Kidney glomerular epithelial cell (primary cell): ENCODE results near the gene TGM1.

ENCODE experiments used
- DNase-seq: peaks from one replicate; lab custom pipeline; 2025; lab: John Stamatoyannopoulos, UW

TGM1 gene

DNA sequence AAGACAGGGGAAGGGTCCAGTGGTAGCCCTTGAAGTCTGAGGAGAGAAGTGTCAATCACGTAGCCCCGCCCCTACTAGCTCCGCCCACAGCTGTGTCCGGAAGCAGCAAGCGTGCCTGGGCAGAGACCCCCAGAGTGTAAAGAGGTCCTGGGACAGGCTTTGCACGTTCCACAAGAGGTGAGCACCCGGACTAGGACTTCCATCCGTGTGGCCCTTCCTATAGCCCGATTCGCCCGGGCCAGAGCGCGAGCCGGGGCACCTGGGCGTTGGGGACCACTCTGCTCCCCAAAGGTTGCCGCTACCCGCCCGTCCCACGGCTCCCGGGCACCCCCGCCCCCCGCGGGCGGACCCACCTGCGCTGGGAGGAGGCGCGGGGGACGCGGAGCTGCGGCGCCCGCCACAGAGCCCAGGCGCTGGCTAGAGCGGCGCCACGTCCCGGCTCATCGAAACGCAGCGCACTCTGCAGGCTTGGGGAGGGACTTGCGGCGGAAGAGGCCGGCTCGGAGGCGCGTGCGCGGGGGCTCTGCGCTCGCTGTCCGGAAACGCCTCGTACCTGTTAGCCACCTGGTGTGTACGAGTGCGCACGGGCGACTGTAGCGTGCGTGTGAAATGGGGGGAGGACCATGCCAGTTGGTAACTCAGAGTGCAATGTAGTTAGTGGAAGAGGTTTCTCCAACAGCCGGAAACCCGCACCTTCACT is 8.3 kb upstream of the TGM1 start, which contains the start of gene RABGGTA:
RABGGTA (minus strand) TSS at position 464 of the 700 bp plus-strand sequence. CDS start 482 bp downstream, outside the sequence.
- DNase-seq = peak; percentile 80

DNA sequence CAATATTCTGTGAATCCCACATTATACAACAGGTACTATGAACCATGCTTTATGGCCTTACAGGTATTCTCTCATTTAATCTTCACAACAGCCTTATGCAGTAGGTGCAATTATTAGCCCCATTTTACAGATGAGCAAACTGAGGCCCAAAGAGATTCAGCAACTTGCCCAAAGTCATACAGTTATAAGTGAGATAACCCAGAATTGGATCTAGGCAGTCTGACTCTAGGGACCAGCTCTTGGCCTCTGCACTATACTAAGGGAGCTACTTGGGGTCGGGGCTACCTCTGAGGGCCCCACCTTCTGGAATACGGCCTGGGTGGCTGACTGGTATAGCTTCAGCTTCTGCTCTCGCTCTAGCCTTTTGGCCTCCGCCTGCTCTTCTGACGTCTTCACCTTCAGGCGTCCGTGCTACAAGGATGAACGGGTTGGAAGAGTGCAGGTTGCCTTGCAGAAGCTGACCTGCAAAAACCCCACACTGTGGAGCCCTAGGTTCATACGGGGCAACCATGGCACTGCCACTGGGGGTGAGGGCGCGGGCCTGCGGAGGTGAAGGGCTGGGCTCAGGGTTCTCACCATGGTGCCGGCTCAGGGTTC is 7.7 kb upstream of the TGM1 start:
- DNase-seq = no peak

DNA sequence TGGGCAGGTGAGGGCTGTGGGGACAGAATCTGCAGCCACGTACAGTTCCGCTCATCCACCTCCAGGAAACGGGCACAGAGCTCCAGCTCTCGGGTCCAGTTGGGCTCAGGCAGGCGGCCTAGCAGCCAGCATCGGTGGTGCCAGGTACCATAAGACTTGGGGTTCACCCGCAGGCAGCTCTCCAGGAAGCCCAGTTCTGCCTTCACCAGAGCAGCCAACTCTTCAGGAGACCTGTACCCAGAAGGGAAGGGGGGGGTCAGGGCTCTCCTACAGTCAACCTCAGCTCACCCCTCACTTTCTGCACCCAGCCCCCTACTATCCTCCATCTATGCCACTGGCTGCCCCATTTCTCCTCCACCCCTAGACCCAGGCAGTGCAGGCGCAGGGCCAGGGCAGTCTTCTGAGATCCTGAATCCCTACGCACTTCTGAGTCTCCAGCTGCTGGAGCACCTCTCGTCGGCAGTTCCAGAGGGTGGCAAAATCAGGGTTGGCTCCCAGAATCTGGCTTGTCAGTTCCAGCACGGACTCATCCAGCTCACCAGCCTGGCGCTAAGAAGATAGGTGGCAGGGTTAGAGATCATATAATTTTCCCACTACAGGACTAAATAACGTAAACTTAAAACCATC is 7.0 kb upstream of the TGM1 start:
- DNase-seq = no peak

DNA sequence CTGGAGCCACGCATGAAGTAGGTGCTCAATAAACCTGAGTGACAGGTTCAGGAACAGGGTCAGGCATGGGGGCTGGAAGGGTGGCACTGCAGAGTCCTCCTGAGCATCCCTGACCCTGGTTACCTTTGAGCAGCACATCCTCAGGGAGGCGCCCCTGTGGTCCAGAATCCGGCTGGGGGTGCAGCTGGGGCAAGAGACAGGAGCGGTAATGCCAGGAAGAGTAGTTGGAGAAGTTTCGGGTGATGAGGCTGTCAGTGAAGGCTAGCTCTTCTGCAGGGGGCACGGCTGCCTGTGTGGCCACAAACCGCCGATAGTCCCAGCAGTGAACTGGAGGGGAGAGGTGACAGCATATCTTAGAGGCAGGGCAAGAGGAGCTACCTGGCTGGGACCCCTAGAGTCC is 6.4 kb upstream of the TGM1 start:
- no peak for DNase-seq

DNA sequence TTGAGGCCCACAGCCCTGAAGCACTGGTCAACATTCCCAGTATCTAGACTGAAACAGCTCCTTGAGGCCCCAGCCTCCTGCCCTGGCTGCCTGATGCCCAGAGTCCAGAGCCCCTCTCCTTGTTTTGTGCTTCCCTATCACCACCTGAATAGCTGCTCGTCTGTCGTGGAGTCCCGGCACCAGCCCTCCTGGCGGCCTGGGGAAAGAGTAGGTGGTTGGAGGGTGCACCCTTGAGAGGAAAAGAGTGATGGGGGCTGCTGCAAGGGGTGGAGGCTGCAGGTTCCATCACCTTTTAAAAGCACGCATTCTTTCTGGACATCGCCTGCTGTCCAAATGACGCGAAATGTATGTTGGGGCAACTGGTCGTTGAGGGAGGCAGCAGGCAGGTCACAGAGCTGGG is 5.2 kb upstream of the TGM1 start:
- no peak for DNase-seq

DNA sequence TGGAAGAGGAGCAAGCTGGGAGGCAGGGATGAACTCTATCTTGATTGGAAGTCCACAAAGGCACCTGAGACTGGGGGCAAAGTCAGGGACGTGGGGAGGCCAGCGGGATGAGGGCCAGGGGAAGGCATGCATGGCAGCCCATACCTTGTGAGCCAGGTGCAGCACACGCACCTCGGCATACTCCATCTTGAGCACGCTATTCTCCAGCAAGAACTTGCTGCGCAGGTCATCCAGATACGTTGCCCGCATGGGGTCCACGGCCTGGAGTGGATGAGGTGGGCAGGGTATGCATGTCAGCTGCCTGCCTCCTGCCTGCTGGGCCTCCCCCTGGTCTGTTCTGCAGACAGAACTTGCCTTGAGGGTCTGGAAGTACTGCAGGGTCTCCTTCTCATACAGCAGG is 4.5 kb upstream of the TGM1 start:
- DNase-seq = no peak

DNA sequence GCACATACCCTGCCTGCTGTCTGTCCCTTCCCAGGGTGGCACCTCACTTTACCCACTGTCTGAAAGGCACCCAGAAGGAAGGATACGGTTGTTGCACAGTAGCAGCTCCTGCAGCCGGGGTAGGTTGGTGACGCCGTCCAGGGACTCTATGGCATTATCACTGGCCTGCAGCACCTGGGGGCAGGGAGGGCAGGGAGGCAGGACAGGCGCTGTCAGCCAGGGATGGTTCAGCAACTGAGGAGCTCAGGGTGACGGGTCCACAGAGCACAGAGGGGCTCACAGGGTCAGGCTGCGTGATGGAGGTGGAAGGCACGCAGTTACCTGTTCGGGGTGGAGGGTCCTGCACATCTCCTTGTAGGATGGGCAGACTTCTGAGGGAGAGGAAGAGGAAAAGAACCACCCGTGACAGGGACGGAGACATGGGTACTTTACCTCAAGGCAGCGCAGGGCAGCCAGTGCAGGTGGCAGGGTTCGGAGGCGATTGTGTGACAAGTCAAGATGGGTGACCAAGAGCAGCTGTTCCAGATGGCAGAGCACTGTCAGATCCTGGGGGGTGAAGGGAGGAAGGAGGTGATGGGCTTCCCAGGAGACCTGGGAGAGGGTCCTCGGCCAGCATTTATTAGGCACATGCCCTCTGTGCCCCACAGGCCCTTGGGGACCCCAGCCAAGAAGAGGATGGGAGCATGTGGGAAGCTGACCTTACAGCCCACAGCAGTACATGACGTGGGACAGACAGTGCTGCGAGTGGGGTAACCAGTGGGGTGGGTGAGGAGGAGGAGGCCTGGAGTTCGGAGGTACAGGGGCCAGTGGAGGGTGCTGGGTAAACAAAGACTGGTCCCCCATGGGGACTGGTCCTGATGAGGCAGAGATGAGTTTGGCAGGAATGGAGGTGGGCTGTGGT is 3.6 kb upstream of the TGM1 start:
- no peak for DNase-seq

DNA sequence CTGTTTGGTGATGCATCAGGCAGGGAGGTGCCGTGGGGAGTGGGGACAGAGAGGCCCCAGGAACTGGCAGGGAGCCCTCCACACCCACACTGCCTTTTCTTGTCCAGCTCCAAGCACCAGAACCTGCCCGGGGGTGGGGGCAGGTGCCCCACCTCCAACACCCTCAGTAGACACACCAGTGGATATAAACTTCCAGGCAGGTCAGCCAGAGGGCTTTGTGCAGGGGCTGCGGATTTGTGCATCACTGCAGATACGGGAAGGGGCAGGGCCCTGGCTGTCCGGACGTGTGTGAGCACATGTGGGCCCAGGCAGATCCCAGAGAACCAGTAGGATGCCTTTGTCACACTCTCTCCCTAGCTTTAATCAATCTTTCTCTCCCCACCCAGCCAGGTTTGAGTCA is 1.3 kb upstream of the TGM1 start:
- DNase-seq = no peak

DNA sequence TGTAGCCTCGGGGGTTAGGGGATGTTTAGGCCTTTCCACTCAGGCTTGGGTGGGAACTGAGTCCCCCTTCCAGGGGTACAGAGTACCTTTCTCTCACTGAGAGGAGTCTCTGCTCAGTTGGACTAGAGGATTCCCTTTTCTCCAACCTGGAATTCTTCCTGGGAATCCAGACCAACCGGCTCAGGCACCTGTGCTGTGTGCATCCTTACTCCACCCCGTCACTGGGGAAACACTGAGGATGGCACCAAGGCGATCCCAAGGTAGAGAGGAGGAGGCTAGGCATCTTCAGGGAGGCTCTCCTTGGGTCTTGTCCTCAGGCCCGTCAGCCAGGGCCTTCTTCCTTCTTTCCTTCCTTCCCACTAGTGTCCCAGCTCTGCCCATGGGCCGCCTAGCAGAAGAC is 871 bp upstream of the TGM1 start:
- no peak for DNase-seq

DNA sequence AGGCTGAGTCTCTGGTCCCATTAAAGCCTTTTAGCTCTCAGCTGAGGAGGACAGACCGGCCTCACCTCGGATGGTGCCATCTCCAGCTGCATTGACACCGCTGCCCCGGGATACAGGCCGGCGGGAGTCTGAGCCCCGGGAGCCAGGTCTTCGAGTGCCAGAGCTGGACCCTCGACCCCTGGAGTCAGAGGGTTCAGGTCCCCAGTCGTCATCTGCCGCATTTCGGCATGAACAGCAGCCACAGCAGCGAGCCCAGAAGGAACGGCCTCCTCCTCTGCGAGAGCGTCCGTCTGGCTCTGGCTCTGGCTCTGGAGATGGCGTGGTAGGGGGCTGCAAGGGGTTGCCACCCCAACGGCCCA is 1.0 kb downstream of the TGM1 start:
- DNase-seq = no peak

DNA sequence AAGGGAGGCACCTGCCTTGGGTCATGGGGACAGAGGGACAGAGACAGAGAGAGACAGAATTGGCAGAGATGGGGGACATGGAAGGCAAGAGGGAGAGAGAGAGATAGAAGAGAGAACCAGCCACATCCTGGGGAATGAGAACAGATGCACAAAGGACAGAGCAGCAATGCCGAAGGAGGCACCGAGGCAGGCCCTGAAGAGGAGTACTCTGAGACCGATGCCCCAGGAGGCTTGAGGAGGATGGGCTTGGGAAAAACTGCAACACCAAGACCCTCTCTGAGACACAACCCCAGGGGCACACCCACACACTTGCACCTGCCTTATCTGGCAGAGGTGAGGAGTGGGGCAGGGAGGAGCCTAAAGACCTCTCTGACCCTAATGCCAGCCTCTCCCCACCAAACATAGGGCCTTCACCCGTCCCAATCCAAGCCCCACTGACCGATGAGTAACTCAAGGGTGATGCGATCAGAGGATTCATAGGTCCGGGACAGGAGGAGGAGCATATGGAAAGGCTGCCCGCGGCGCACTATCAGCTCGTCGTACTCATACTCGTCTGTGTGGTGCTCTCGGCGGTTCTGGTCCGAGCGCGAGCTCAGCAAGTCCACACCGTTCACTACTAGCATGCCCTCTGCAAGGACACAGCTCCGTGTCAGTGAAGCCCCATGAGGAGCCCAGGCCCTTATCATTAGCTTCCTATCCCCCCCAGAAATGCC is 1.6 kb downstream of the TGM1 start:
- DNase-seq = no peak

DNA sequence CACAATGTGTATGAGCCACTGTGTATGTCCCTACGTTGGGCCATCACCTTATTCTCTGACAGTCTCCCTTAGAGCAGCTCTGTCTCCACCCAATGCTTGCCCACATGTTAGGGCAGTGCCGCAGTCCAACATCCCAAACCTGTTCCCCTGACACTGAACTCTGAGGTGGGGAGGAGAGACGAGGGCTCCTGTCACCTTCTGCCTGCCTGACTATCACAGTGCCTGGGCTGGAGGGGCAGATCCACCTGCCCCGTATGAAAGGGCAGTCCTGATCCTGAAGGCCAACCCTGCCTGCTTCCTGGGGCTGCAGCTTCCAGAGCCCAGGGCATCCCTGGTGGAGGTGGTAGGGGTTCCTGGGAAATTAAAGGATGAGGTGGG is 2.2 kb downstream of the TGM1 start:
- DNase-seq = no peak

DNA sequence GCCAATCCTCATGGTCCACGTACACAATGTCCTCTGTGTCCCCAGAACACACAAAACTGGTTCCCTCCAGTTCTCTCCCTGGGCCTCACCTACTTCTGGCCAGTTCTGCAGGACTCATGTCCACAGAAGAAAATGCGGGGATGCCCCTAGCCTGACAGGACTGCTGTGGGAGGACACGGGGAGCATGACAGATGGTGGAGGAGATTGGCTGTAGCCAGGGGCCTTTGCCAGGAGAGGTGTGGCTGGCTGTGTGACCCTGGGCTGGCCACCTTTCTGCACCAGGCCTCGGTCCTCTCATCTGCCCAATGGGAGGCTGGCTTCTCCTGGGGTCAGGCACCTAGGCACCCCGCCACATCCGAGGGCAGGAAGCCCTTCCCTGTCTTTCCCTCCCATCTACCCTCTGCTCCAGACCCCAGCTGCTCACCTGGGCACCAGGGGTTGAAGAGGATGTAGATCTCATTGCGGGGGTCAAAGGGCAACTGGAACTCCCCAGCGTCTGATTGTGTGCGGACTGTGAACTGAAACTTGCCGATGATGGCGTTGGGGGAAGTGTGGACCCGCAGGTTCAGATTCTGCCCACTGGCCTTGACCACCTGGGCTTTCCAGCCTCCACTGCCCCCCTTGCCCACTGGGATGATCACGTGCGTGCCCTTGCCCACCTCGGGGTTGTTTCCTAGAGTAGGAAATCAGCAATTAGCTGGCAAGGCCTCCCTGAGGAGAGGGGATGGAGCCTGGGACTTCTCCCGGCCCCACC is 2.8 kb downstream of the TGM1 start:
- no peak for DNase-seq

DNA sequence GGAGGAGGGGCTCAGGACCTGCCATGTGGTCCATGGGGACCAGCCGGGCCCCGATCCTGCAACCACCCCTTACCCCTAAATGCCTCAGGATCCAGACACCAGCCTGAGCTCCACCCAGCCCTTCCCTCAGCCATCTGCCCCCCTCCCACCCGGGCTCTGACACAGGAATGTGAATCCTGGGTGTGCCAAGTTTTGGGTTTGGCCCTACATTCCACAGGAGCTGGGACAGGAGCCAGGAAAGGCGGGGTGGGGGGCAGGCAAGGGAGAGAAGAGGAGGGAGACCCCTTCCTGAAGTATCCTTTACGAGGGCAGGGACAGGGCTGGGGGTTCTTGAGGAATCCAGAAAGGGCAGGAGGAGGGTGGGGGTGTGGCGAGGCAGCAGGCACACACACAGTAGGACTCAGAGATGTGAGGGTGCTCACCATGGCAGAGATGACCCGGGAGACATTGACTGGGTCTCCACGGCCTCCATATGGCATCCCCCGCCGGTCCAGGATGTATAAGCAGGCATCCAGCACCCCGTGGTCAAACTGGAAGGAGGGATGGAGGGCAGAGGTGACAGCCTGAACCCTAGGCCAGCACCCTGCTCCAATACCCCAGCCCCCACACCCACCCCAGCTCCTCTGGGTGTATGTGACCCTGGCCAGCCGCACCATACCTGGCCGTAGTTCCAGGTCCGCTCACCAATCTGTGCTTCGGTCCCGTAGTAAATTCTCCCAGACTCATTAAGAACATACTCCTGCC is 3.5 kb downstream of the TGM1 start:
- no peak for DNase-seq

DNA sequence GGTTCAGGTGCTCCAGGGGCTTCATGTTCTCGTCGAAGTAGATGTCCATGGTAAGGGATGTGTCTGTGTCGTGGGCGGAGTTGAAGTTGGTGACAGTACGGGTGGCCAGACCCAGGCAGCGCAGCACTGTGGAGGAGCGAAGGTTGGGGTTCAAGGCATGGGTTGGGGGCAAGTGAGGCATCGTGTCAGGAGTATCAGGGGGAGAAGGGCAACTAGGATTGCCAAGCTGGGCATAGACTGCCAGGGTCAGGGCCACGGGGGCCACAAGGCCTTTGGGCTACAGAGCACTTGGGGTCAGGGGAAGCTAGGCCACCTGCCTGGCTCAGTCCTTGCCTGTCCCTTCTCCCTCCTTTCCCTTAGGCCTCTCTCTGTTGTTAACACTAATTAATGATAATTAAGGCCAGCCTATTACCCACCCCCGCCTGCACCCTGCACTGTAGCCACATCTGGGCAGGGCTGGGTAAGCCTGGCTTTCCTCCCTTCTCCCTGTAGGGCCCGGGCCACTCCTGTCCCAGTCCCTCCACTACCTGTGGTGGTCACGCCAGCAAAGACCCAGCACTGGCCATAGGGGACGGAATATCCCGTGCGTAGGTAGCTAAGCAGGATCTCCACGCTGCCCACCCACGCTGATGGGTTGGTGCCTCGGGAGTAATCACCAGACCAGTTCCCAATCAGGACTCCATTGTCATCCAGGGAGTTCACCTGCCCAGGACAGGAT is 4.3 kb downstream of the TGM1 start:
- DNase-seq = no peak

DNA sequence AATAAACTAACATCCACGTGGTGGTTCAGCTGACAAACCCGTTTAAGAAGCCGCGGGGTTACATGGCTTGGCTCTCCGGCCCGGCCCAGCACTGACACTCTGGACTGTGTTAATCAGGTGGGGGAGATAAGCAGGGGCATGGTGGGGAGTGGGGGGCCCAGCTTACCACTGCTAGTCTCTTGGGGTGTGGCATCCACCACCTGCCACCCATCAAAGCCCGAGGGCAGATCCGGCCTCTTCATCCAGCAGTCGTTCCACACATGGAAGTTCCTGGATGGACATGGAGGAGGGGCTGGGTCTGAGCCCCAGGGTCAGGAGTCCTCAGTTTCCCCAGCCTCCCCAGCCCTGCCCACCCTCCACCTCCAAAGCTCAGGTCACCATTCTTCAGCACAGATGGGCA is 4.9 kb downstream of the TGM1 start:
- no peak for DNase-seq

DNA sequence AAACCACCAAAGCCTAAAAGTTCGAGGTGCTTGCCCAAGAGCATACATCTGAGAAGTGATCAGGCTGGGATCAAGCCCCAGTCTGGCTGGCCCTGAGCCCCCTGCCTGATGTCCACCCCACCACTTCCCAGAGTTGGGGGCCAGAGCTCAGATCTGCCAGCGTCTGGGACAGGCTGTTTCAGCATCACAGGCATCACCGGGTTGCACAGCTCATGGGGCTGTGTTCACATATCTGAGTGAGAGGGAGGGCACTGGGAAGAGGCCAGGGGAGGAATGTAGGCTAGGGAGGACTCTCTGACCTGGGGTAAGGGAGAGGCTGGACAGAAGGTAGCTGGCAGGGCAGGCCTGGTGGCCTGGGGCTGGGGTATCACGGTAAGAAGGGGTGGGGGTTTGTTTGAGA is 6.0 kb downstream of the TGM1 start:
- no peak for DNase-seq

DNA sequence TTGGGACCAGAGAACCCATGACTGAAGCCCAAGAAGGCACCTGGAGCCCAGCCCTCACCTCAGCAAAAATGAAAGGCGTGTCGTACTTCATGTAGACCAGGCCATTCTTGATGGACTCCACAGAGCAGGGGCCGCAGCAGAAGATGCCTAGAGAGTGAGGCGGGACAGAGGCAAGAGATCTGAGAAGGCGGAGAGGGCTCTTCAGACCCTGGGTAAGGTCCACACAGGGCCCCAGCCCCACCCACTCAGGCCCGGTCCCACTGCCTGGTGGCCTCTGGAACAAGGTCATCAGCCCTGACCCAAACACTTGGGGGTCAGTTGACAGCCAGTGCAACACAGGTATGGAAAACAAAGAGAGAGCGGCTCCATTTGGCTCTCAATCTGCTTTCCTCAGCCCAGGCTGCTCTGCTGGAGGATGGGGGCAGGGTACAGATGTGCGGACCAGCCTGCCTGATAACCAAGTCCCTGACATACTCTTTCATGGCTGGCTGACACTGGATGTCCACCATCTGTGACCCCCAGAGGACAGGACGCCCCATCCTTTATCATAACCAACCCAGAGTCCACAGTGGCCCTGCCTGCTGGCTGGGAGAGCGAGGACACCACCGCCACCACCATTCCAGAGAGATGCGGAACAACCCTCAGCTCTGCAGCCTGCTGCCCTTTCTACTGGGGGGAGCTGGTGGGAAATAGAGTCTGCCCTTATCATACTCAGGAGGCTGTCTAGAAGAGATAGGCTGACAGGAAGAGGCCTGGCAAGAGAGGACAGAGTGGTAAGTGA is 6.9 kb downstream of the TGM1 start:
- no peak for DNase-seq

DNA sequence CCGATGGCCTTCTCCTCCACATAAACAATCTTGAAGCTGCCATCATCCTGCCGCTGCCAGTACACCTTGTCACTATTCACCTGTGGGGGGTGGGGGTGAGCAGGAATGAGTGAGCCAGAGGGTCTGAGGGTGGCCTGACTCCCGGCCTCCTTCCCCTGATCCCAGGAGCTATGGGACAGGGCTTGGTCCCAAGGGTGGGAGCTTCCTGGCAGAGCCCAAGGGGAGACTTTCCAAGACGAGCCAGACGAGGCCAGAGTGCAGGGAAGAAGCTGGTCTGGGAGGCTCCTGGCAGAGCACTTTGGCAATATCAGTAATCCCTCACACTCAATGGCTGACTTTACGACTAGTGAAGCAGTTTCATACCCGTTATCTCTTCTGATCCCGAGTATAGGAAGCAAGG is 7.5 kb downstream of the TGM1 start:
- DNase-seq = no peak
